Chondrocyte (in vitro differentiated cells): ENCODE data around the gene STAT3. TPM values are rescaled to one million over a fixed set of nuclear protein-coding genes. Genes with fewer than 3 reads are reported as not detected.
"Not testable (repeated sequence)": the region's sequence is repeated elsewhere in the genome, so short reads cannot be mapped to it uniquely, and the experiment has no call there.

Experiments used
- DNase-seq: peaks from one replicate; pipeline ENCODE4 v3.0.0; 2021; ENCODE audit warnings: mixed read lengths, low spot score
- H3K27ac Mint-ChIP-seq: one replicate; pipeline ENCODE4 v1.8.0; 2021; ENCODE audit warnings: mild to moderate bottlenecking, moderate library complexity, mixed read lengths; ENCODE audit not compliant: unreplicated experiment
- H3K27me3 Mint-ChIP-seq: 2 replicates; pipeline ENCODE4 v1.8.0; 2021; ENCODE audit warnings: low read depth, mixed read lengths
- H3K36me3 Mint-ChIP-seq: 2 replicates; pipeline ENCODE4 v1.8.0; 2021; ENCODE audit warnings: low read depth, mixed read lengths
- H3K4me1 Mint-ChIP-seq: 2 replicates; pipeline ENCODE4 v1.8.0; 2021; ENCODE audit warnings: low read depth, mild to moderate bottlenecking, mixed read lengths
- H3K4me3 Mint-ChIP-seq: one replicate; pipeline ENCODE4 v1.8.0; 2021; ENCODE audit warnings: mild to moderate bottlenecking, moderate library complexity, mixed read lengths; ENCODE audit not compliant: unreplicated experiment
- H3K9me3 Mint-ChIP-seq: 2 replicates; pipeline ENCODE4 v1.8.0; 2021; ENCODE audit warnings: low read depth, mixed read lengths
- total RNA-seq: library from RNA; stranded (reverse); gene quantifications from 3 replicates; pipeline ENCODE4 v1.2.1, GENCODE V29; 2021
- TF ChIP-seq, protein P1 (sequence below): fragments of 200-600 bp; sonication (generic); IDR thresholded peaks from 2 replicates; pipeline ENCODE4 v1.5.0; 2021; ENCODE audit warnings: antibody characterized with exemption, mild to moderate bottlenecking, moderate library complexity

STAT3 gene
- total RNA-seq, 1 donor from 2014 or later, result 164 TPM

DNA sequence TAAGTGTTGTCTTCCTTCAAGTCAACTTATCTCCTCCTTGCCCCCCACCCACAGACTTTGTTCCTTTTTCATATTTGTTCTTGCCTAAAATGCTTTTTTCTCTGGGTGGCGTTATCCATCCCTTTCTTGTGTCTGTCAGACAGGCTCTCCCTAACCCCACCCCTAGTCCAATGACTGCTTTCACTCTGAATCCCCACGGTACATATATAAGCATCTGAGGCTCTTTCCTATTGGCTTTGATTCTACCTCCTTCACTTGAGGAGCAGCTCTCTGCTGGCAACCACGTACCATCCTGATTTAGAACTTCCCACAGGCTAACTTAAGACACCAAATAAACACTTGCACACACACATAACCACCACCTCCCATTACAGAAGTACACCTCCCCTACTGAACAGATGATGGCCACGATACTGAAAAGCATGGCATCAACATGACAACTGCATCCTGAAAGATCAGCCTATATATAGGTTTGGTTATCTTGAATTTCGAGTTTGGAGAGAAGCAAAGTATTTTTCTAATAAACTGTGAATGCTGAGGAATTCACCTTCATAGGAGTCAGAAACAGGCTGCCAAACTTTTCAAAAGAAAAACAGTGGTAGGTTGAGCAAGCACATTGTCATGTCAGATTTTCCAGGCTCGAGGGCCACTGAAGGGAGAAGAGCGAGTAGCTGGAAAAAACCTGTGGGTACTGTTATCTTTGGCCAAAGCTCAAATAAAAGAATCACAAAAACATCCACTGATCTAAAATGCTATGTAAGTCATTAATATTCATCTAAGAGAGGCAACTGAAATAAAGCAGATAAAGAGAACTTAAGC lies 24.3 kb downstream of the STAT3 start:
- Mint-ChIP-seq H3K36me3 (no peaks in the 10 kb centered on the region), H3K27ac (peak overlapping the region; percentile 91), H3K4me1 (peaks cover 74% of the 10 kb centered on the region), H3K4me3 (peak overlapping the region; percentile 3), H3K27me3 (no peaks in the 10 kb centered on the region), H3K9me3 (no peaks in the 10 kb centered on the region)
- no peak for DNase-seq
- TF ChIP-seq, protein P1, sequence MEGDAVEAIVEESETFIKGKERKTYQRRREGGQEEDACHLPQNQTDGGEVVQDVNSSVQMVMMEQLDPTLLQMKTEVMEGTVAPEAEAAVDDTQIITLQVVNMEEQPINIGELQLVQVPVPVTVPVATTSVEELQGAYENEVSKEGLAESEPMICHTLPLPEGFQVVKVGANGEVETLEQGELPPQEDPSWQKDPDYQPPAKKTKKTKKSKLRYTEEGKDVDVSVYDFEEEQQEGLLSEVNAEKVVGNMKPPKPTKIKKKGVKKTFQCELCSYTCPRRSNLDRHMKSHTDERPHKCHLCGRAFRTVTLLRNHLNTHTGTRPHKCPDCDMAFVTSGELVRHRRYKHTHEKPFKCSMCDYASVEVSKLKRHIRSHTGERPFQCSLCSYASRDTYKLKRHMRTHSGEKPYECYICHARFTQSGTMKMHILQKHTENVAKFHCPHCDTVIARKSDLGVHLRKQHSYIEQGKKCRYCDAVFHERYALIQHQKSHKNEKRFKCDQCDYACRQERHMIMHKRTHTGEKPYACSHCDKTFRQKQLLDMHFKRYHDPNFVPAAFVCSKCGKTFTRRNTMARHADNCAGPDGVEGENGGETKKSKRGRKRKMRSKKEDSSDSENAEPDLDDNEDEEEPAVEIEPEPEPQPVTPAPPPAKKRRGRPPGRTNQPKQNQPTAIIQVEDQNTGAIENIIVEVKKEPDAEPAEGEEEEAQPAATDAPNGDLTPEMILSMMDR, result peak; percentile 11

- Mint-ChIP-seq H3K4me3 (no peak overlapping the region), H3K36me3 (no peaks in the 10 kb centered on the region), H3K9me3 (no peaks in the 10 kb centered on the region), H3K27ac (peak overlapping the region; percentile 91), H3K4me1 (peaks cover 80% of the 10 kb centered on the region), H3K27me3 (no peaks in the 10 kb centered on the region)
- TF ChIP-seq, protein P1, result no peak
- DNase-seq, result no peak
Measured at GRCh38 chr17:42363231-42363630, 25.0 kb downstream of the STAT3 start.

- H3K36me3 Mint-ChIP-seq, result no peaks in the 10 kb centered on the region
- no peak for DNase-seq
- TF ChIP-seq, protein P1, result no peak
- no peaks in the 10 kb centered on the region for H3K27me3 Mint-ChIP-seq
- no peak overlapping the region for H3K4me3 Mint-ChIP-seq
- H3K27ac Mint-ChIP-seq, result peak overlapping the region; percentile 91
- no peaks in the 10 kb centered on the region for H3K9me3 Mint-ChIP-seq
- peaks cover 76% of the 10 kb centered on the region for H3K4me1 Mint-ChIP-seq
Measured at GRCh38 chr17:42362245-42362961, 25.8 kb downstream of the STAT3 start.

- TF ChIP-seq, protein P1, result no peak
- H3K27me3 Mint-ChIP-seq, result no peaks in the 10 kb centered on the region
- H3K4me3 Mint-ChIP-seq, result no peak overlapping the region
- peaks cover 72% of the 10 kb centered on the region for H3K4me1 Mint-ChIP-seq
- no peaks in the 10 kb centered on the region for H3K36me3 Mint-ChIP-seq
- no peak for DNase-seq
- H3K9me3 Mint-ChIP-seq, result no peaks in the 10 kb centered on the region
- peak overlapping the region; percentile 91 for H3K27ac Mint-ChIP-seq
Measured at GRCh38 chr17:42361781-42362186, 26.5 kb downstream of the STAT3 start.

GRCh38 chr17:42360388-42360787 lies 27.9 kb downstream of the STAT3 start:
- peaks cover 65% of the 10 kb centered on the region for H3K4me1 Mint-ChIP-seq
- H3K9me3 Mint-ChIP-seq, H3K4me3 Mint-ChIP-seq, H3K36me3 Mint-ChIP-seq, DNase-seq, H3K27me3 Mint-ChIP-seq, H3K27ac Mint-ChIP-seq: not testable (repeated sequence)
